SK-MEL-5 (cell line): ENCODE measurements around the gene TNNT2. TPM values are rescaled to one million over a fixed set of nuclear protein-coding genes. Genes with fewer than 3 reads are reported as not detected.

Experiments used
- DNase-seq: peaks from one replicate; pipeline ENCODE4 v3.0.0-alpha.2; 2016; ENCODE audit warnings: low read depth, low spot score
- in situ Hi-C: cut with HindIII; loops from 2 replicates; pipeline ENCODE4 v1.10.0; 2016; ENCODE audit warnings: low sequenced_read_pairs, high pct_unique_total_duplicates, low pct_unique_long_range_greater_than_20kb
- total RNA-seq: library from RNA; depleted of rRNA; stranded (reverse); fragments of >200 nt; shearing (Covaris generic); gene quantifications from 2 replicates; pipeline ENCODE4 v1.2.3, GENCODE V29; 2014

The TNNT2 gene
- total RNA-seq, 1 experiment from 2014 or later = not detected

DNA sequence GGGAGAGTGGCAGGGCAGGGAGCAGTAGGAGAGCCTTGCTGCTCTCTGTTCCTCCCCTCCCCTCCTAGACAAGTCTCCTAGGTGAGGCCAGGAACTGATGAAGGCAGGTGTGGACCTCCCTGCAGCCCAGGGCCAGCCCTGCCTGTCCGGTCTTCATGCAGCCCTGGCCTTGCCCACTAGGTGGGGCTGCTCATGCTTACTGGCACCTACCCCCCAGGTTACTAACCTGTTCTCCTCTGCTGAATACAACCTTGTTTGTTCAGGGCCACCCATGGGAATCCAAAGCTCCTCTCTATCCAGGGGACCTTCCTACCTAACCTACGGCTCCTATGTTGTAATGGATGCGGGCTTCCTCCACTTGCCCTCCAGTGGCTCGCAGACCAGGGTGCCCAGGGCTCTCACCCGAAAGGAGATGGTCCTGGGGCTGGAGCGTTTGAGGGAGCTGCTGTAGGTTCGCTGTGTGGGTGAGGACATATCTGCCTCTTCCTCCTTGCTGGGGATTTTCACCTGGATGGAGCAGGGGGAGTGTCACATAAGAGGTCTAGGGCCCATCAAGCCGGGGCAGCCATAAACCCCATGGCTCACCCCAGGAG is 7.9 kb upstream of the TNNT2 start:
- DNase-seq = peak; percentile 63
- in situ Hi-C loops = no loop called here

DNA sequence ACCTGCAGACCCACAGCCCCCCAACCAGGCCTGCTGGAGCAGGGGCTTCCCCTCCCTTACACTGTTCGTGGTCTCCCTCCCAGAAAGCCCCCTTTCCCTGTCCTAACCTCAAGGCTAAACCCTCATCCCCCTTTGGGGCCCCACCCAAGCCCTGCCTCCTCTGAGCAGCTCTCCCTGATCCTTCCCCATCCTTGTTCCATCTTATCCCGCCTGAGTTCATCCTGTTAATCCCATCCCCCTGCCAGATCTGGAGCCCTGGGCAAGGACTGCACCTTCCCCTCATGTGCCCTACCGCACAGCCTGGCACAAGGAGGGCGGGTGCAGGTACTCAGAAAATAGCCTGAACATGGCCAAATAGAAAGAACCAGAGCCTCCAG is 6.9 kb upstream of the TNNT2 start:
- DNase-seq = no peak
- in situ Hi-C loops = no loop called here

DNA sequence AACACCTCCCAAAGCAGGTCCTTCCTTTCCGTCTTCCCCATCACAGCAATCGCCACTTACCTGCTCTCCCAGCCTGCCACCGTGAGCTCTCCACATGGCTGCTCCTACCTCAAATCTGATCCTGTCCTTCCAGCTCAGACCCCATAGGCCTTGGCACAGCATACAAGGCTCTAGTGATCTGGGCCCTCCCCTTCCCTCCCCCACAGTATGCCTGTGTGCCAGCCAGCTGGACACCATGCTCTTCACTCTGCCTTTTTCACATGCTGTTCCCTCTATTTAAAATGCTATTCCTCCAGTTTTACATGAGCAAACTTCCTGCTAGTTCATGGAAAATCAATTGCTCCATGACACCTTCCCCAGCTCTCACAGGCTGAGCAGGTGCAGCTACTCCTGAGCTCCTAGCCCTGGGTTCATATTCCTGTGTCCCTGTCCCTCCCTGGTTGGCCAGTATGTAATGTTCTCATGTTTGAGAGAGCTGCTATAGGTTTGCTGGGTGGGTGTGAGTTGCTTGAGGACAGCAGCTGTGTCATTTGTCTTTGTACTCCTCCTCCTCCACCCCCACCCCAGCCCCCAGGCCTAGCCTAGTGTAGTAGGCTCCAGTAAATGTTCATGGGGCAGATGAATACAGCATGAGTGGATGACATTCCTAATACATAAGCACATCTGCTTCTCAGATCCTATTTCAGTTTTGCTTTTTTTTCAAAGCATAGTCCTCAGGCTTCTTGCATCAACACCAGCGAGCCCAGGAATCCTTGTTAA is 6.3 kb upstream of the TNNT2 start:
- in situ Hi-C loops = no loop called here

GRCh38 chr1:201381130-201381529 is 3.6 kb upstream of the TNNT2 start:
- no peak for DNase-seq
- in situ Hi-C loops = no loop called here

More for the DNA sequence above, 6.3 kb upstream of the TNNT2 start:
- DNase-seq = no peak

GRCh38 chr1:201379733-201380242 is 2.3 kb upstream of the TNNT2 start:
- in situ Hi-C loops = no loop called here
- no peak for DNase-seq

DNA sequence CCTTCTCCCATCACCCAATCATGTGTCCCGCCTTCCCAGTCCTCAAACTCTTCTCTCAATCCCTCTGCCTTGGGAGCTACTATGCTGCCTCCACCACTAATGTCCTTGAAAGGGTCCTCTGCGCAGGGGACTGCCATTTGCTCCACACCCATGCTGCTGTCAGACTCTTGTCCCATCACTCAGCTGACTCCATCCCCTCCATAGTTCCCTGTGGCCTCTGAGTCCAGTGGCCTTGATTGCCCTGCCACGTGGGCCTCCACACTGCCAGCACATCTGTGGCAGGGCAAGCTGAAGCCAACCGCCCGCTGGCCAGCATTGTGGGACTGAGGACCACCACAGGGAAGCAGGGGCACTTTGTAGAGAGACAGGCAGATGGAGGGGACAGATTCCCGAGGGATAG is 1.3 kb upstream of the TNNT2 start:
- in situ Hi-C loops = no loop called here
- DNase-seq = no peak

GRCh38 chr1:201376464-201377374 is 761 bp downstream of the TNNT2 start:
- in situ Hi-C loops = no loop called here

GRCh38 chr1:201376107-201376463 is 1.4 kb downstream of the TNNT2 start:
- no peak for DNase-seq
- in situ Hi-C loops = no loop called here

More at GRCh38 chr1:201376464-201377374, 761 bp downstream of the TNNT2 start:
- peak; percentile 67 for DNase-seq

DNA sequence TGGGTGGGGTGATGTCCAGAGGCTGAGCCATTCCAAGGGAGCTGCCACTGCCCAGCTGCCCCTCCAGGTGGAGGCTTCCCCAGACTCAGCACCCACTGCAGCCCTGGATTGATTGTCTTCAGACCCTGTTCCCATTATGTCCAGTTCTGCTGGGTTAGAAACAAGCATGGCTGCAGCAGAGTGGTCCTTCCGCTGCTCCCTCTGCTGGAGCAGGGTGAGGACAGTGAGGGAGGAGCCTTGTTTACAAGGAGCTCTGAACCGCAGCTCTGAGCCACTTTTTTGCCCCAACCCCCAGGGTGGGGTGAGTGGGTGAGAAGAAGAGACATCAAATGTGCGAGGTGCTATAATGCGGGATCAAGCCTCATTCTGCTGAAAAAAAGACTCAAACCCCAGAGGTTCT is 2.3 kb downstream of the TNNT2 start:
- DNase-seq = peak; percentile 40
- in situ Hi-C loops = no loop called here

DNA sequence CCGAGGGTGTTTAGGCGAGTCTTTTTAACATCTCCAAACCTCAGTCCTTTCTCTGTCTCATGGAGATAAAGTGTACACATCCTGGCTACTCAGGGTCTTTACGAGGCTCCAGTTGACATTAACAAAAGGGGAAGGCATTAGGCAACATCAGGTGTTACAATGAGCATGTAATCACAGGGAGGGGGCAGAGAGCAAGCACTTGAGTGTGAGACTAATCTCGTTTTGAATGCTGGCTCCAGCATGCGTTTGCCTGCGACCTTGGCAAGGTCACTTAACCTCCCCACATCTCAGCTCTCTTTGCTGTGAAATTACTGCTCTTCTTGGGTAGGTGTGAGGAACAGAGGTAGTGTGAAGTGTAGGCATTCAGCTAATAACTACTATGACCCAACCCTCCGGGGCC is 3.1 kb downstream of the TNNT2 start:
- no peak for DNase-seq
- in situ Hi-C loops = no loop called here

GRCh38 chr1:201371792-201372191 is 5.7 kb downstream of the TNNT2 start:
- in situ Hi-C loops = no loop called here
- DNase-seq = no peak

DNA sequence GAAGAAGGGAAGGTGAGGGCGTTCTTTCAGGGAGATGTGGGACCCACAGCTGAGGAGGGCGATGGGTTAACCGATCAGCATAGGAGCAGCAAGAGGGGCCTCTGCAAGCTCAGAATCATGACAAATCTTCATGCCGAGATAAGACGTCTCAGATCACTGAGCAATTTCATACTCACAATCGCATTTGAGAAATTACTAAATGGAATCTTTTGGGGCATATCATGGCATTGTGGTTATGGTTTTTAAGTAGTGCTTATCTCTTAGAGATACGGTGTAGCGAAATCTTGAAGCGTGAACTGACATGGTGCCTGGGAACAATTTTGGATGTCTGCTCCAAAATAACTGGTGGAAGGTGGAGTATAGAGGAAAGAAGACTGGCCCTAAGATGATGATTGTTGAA is 6.2 kb downstream of the TNNT2 start:
- in situ Hi-C loops = no loop called here
- DNase-seq = no peak

- no peak for DNase-seq
- in situ Hi-C loops = no loop called here
These were observed 7.0 kb downstream of the TNNT2 start for GRCh38 chr1:201370500-201370899.

DNA sequence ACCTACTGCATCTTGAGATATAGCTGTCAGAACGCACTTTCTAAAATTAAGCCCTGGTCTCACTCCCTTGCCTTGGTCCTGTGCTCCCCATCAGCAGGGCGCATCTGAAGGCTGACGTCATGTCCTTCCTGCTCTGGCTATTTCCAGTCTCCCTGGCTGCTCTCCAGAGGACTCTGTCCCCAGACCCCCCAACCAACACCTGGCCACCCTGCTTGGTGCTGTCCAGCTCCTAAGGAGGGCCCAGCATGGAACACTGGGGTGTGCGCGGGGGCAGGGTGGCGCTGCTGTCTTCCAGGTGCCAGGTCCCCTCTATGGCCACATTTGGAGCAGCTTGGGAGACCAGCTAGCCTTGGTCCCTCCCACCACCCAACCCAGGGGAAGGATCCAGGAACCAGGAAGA is 8.3 kb downstream of the TNNT2 start:
- in situ Hi-C loops = no loop called here
- DNase-seq = no peak

DNA sequence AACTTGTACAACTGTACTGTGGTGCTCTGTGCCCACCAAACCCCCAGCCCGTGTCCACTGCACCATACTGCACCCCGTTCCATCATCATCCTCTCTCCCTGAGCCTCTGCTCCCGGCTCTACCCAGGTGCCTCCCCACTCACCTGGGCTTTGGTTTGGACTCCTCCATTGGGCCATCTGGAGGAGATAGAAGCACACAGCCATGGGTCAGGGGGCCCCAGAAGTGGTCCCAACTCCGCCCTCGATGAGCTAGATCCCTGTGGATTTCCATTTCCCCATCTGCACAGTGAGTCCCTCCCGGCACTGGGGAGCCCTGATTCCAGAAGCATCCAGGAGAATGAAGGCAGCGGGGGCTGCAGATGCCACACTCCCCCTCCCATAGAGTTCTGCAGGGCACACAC is 10.8 kb downstream of the TNNT2 start:
- in situ Hi-C loops = no loop called here
- no peak for DNase-seq

DNA sequence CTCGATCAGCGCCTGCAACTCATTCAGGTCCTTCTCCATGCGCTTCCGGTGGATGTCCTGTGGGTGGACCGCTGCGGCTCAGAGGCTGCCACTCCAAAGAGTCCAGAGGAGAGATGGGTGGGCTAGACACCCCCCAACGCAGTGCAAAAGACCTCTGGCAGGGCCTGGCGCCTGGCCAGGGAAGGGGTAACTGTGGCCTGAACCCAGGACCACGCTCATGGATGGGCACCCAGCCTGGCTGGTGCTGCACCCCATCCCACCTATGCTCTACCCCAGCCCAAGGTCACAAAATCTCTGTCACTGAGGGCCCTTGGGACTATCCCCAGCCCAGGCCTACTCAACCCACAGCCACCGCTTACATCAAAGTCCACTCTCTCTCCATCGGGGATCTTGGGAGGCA is 12.2 kb downstream of the TNNT2 start:
- no peak for DNase-seq
- in situ Hi-C loops = no loop called here

DNA sequence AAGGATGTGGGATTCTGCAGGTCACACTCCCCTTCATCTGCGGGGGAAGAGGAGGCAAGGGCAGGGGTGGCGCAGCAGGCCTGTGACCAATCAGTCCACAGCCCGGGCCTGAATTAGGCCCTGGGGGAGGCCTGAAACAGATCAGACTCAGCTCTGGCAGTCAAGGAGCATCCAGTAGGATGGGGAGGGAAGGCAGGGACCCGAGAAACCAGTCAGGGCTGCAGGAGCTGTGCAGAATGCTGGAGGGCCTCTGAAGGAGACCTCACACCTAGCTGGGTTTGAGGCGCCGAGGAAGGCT is 12.7 kb downstream of the TNNT2 start:
- no peak for DNase-seq
- in situ Hi-C loops = no loop called here

DNA sequence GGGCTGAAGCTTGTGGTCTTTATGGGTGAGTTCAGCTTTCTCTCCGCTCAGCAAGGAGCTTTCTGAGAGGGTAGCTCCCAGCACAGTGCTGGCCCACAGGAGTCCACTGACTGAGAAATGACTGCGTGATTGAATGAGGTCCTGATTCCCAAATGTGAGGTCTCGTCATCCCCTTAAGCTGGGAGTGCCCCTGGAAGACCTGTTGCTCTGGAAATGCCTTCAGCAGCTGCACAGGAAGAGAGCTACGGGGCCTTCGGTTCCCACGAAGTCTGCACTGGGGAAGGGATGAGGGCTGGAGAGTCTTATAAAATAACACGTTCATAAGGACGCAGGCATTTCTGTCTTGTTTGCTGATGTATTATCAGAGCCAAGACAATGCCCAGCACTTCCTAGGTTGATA is 14.0 kb downstream of the TNNT2 start:
- no peak for DNase-seq
- in situ Hi-C loops = no loop called here

- in situ Hi-C loops = no loop called here
These were observed 14.6 kb downstream of the TNNT2 start for GRCh38 chr1:201362906-201363305.

More at GRCh38 chr1:201362906-201363305, 14.6 kb downstream of the TNNT2 start:
- DNase-seq = no peak
